HEK293 (cell line): ENCODE measurements around the gene RAD50.

Experiments used
- CTCF ChIA-PET: fragments of 350-600 bp; formaldehyde crosslinking; extraction: SDS; loops from one replicate; lab custom pipeline; 2021; ENCODE audit warnings: antibody characterized with exemption; lab: Yijun Ruan, JAX
- POLR2A ChIA-PET: fragments of 300-600 bp; formaldehyde crosslinking; extraction: SDS; loops from one replicate; lab custom pipeline; 2020; ENCODE audit warnings: antibody characterized with exemption, inconsistent platforms; lab: Yijun Ruan, JAX
- H3K27ac ChIP-seq: fragments of 200-500 bp; sonication (Bioruptor generic); 2 replicates; pipeline ENCODE4 v1.5.1; 2014; ENCODE audit warnings: low read depth, low read length, control low read depth, inconsistent platforms; ENCODE audit errors: extremely low read depth
- H3K36me3 ChIP-seq, 2 experiments: fragments of 200-500 bp in 1 of 2; sonication (Bioruptor generic) in 1 of 2; 1 replicate in 1 of 2; 2 replicates in 1 of 2; pipeline ENCODE4 v1.5.1; 2014 to 2017; ENCODE audit warnings: inconsistent platforms in 2 of 2, low read length in 2 of 2; ENCODE audit not compliant: control insufficient read depth in 2 of 2, insufficient read depth in 1 of 2
- H3K4me1 ChIP-seq: fragments of 200-500 bp; sonication (Bioruptor generic); 2 replicates; pipeline ENCODE4 v1.5.1; 2014; ENCODE audit warnings: mild to moderate bottlenecking, low read length, inconsistent platforms; ENCODE audit not compliant: control insufficient read depth, insufficient read depth
- H3K4me3 ChIP-seq: 2 replicates; pipeline ENCODE4 v1.5.1; 2011; ENCODE audit warnings: low read depth, mild to moderate bottlenecking, control low read depth, low read length, moderate library complexity
- H3K9me3 ChIP-seq: fragments of 200-500 bp; sonication (Bioruptor generic); 2 replicates; pipeline ENCODE4 v1.5.1; 2014; ENCODE audit warnings: low read depth, low read length, inconsistent platforms; ENCODE audit not compliant: control insufficient read depth, insufficient read depth
- MYNN ChIP-seq: fragments of 450-650 bp; formaldehyde crosslinking; IDR thresholded peaks from 2 replicates; pipeline ENCODE4 v1.5.1; 2016; ENCODE audit warnings: missing biosample characterization, missing genetic modification characterization, borderline replicate concordance
- OSR2 ChIP-seq: fragments of 450-650 bp; formaldehyde crosslinking; IDR thresholded peaks from 2 replicates; pipeline ENCODE4 v1.5.1; 2016; ENCODE audit warnings: missing biosample characterization, missing genetic modification characterization
- PRDM1 ChIP-seq: fragments of 450-650 bp; formaldehyde crosslinking; IDR thresholded peaks from 2 replicates; pipeline ENCODE4; 2016; ENCODE audit warnings: missing biosample characterization, missing genetic modification characterization
- SCRT2 ChIP-seq: fragments of 450-650 bp; formaldehyde crosslinking; IDR thresholded peaks from 2 replicates; pipeline ENCODE4 v1.5.1; 2016; ENCODE audit warnings: missing biosample characterization, missing genetic modification characterization
- SETDB1 ChIP-seq: IDR thresholded peaks from one replicate; pipeline ENCODE4 v1.6.1; 2017; ENCODE audit warnings: mild to moderate bottlenecking, low read length, moderate library complexity, mixed read lengths; ENCODE audit not compliant: insufficient read length
- WT1 ChIP-seq: fragments of 450-650 bp; formaldehyde crosslinking; IDR thresholded peaks from 2 replicates; pipeline ENCODE4 v1.5.1; 2016; ENCODE audit warnings: missing biosample characterization, missing genetic modification characterization
- ZBTB8A ChIP-seq: fragments of 450-650 bp; formaldehyde crosslinking; IDR thresholded peaks from 2 replicates; pipeline ENCODE4 v1.5.1; 2016; ENCODE audit warnings: missing biosample characterization, missing genetic modification characterization
- ZIC2 ChIP-seq: fragments of 450-650 bp; formaldehyde crosslinking; IDR thresholded peaks from 2 replicates; pipeline ENCODE4 v1.5.1; 2016; ENCODE audit warnings: missing biosample characterization, missing genetic modification characterization
- ZNF114 ChIP-seq: fragments of 450-650 bp; formaldehyde crosslinking; IDR thresholded peaks from 2 replicates; pipeline ENCODE4 v1.5.0; 2017; ENCODE audit warnings: missing biosample characterization, missing genetic modification characterization
- ZNF184 ChIP-seq: fragments of 450-650 bp; IDR thresholded peaks from 2 replicates; pipeline ENCODE4 v1.5.1; 2018; ENCODE audit warnings: missing biosample characterization, mild to moderate bottlenecking, missing genetic modification characterization
- ZNF211 ChIP-seq: fragments of 450-650 bp; formaldehyde crosslinking; IDR thresholded peaks from 2 replicates; pipeline ENCODE4 v1.5.1; 2016; ENCODE audit warnings: low read depth, missing biosample characterization, missing genetic modification characterization
- ZNF404 ChIP-seq: fragments of 450-650 bp; formaldehyde crosslinking; IDR thresholded peaks from 2 replicates; pipeline ENCODE4 v1.5.1; 2017; ENCODE audit warnings: missing biosample characterization, missing genetic modification characterization
- ZNF530 ChIP-seq: fragments of 450-650 bp; formaldehyde crosslinking; IDR thresholded peaks from 2 replicates; pipeline ENCODE4 v1.5.1; 2016; ENCODE audit warnings: low read depth, missing biosample characterization, missing genetic modification characterization
- ZNF654 ChIP-seq: fragments of 450-650 bp; formaldehyde crosslinking; IDR thresholded peaks from 2 replicates; pipeline ENCODE4 v1.5.1; 2016; ENCODE audit warnings: low read depth, missing biosample characterization, missing genetic modification characterization
- ZNF660 ChIP-seq: fragments of 450-650 bp; IDR thresholded peaks from 2 replicates; pipeline ENCODE4 v1.5.1; 2018; ENCODE audit warnings: missing biosample characterization, mild to moderate bottlenecking, missing genetic modification characterization
- ZNF664 ChIP-seq: fragments of 450-650 bp; formaldehyde crosslinking; IDR thresholded peaks from 2 replicates; pipeline ENCODE4 v1.5.1; 2016; ENCODE audit warnings: missing biosample characterization, missing genetic modification characterization
- ZNF707 ChIP-seq: fragments of 450-650 bp; formaldehyde crosslinking; IDR thresholded peaks from 2 replicates; pipeline ENCODE4 v1.5.1; 2016; ENCODE audit warnings: missing biosample characterization, missing genetic modification characterization
- ZNF76 ChIP-seq: fragments of 450-650 bp; formaldehyde crosslinking; IDR thresholded peaks from 2 replicates; pipeline ENCODE4; 2016; ENCODE audit warnings: low read depth, missing biosample characterization, missing genetic modification characterization, borderline replicate concordance
- ZNF776 ChIP-seq: fragments of 450-650 bp; formaldehyde crosslinking; IDR thresholded peaks from 2 replicates; pipeline ENCODE4 v1.5.0; 2017; ENCODE audit warnings: missing biosample characterization, missing genetic modification characterization, borderline replicate concordance
- ZSCAN30 ChIP-seq: fragments of 450-650 bp; IDR thresholded peaks from 2 replicates; pipeline ENCODE4 v1.5.1; 2018; ENCODE audit warnings: missing biosample characterization, mild to moderate bottlenecking, missing genetic modification characterization, moderate library complexity
- ZXDB ChIP-seq: fragments of 450-650 bp; formaldehyde crosslinking; IDR thresholded peaks from 2 replicates; pipeline ENCODE4 v1.5.1; 2016; ENCODE audit warnings: missing biosample characterization, missing genetic modification characterization
- TF ChIP-seq, protein P1 (sequence below): fragments of 450-650 bp; formaldehyde crosslinking; IDR thresholded peaks from 2 replicates; pipeline ENCODE4 v1.5.1; 2016; ENCODE audit warnings: missing biosample characterization, missing genetic modification characterization
- TF ChIP-seq, protein P2 (sequence below): fragments of 450-650 bp; formaldehyde crosslinking; IDR thresholded peaks from 2 replicates; pipeline ENCODE4 v1.5.1; 2016; ENCODE audit warnings: missing biosample characterization, missing genetic modification characterization, borderline replicate concordance

Gene RAD50

DNA sequence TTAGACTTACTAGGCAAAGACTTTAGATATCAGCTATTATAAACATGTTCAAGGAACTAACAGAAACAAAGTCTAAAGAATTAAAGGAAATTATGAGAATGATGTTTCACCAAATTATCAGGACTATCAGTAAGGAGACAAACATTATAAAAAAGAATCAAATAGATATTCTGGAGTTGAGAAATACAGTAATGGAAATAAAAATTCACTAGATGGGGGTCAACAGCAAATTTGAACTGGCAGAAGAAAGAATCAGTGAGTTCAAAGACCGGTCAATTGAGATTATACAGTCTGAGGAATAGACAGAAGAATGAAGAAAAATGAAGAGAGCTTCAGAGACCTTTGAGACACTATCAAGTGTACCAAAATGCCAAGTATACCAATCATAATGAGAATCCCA, 91.6 kb downstream of the RAD50 start:
- TF ChIP-seq ZNF114 (tag by site-specific recombination) (no peak), SETDB1 (peak; percentile 51), SCRT2 (0 out of 2 replicates have a peak, but pooled peaks have one; percentile 3)
- CTCF ChIA-PET: interaction anchor here (1.2 kb wide), 1 partner anchor 122 kb away, joined by 4 read pairs; no protein-coding TSS in a partner anchor
- Histone ChIP-seq H3K4me3 (no peak overlapping the region), H3K9me3 (no peaks in the 10 kb centered on the region), H3K27ac (no peak overlapping the region), H3K4me1 (no peaks in the 10 kb centered on the region), H3K36me3 (peaks cover 0 to 7% of the 10 kb centered on the region in 2 experiments; a peak in 1 of 3 replicates)
- POLR2A ChIA-PET: no interaction called here

DNA sequence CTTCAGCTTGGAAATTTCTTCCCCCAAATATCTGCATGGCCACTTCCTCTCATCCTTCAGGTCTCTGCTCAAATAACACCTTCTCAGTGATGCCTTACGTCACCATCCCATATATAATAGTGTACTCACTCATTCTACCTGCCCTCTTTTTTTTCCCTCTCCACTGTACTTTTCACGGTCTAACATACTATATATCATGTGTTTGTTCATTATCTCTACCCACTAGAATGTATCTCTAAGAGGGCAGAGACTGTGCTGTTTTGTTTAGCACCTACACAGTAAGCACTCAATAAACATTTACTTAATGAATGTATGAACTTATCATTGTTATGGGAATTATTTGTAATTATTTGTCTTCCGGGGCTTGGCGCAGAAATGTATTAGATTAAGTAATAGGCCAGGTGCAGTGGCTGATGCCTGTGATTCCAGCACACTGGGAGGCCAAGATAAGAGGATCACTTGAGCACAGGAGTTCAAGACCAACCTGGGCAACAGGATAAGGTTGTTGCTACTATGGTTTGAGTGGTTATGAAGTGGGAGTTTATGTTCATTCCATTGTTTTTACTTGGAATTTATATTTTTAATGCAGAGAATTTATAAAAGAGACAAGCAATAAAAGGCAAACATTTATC, 95.2 kb downstream of the RAD50 start:
- no peak overlapping the region for H3K27ac ChIP-seq
- H3K4me3 ChIP-seq: no peak overlapping the region
- no peaks in the 10 kb centered on the region for H3K4me1 ChIP-seq
- 0 out of 2 replicates have a peak, but pooled peaks have one; percentile 27 for TF ChIP-seq ZNF664 (tag by site-specific recombination)
- TF ChIP-seq ZNF776 (tag by site-specific recombination): no peak
- H3K36me3 ChIP-seq: no peaks in the 10 kb centered on the region
- POLR2A ChIA-PET: no interaction called here
- H3K9me3 ChIP-seq: no peaks in the 10 kb centered on the region
- CTCF ChIA-PET: interaction anchor here (0.7 kb wide), 1 partner anchor 158 kb away, joined by 4 read pairs; no protein-coding TSS in a partner anchor

DNA sequence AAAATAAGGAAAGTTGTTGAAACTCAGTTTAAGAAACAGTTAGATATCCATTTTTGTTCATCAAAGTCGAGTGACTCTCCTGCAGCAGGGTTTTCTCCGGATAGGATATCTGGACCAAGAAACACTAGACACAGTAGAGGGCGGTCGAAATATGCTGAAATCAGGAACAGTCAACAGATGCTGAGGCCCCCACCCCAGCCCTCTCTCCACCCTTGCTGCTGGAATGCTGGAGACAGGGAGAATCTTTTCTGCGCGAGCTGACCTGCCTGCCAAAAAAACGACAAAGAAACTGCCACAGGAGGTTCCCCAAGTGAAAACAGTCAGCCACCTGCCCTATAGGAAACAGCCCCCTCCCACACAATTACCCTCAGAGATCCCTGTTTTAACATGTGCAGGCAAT, 96.9 kb downstream of the RAD50 start:
- CTCF ChIA-PET: interaction anchor here (0.7 kb wide), 1 partner anchor 23 kb away, joined by 3 read pairs; no protein-coding TSS in a partner anchor

DNA sequence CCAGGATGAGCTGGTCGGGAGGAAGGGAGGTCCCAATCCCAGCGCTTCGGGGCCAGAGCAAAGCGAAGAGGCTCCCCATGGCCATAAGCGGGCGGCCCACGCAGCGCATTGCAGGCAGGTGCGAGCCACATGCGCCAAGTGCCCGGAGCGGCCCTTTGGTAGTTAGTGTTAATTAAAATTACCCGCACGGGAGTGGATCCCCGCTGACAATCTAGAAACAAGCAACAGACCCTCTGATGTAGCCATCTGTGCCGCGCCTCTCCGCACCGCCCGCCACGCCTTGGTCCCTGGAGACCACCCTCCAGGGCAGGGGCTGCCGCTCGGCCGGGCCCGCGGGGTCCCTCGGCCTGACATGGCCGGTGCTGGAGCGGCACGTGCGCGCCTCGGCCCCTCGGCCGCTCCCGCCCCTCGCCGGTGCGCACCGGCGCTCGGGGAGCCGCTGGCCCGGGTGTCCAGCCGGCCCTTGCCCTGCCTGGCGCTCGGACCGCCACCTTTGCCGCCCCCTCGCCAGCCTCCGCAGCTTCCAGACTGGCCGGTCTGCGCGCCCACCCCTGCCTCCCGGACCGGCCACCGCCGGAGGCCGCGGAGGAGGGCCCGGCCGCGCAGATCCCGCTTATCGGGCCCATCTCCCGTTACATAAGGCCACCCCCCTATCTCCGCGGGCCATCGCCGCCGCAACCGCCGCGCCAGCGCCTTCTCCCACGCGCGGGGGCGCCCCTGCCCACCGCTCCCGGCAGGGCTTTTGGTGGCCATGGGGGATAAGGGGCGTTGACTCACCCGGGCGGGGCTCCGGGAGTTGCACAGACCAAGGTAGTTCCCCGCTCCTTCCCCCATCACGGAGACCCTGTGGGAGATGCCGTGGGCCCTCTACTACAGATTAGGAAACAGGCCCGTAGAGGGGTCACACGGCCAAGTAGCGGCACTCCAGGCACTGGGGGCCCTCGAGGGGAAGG, 99.3 kb downstream of the RAD50 start:
- TF ChIP-seq ZNF654 (tag by site-specific recombination): no peak
- TF ChIP-seq, protein P1, sequence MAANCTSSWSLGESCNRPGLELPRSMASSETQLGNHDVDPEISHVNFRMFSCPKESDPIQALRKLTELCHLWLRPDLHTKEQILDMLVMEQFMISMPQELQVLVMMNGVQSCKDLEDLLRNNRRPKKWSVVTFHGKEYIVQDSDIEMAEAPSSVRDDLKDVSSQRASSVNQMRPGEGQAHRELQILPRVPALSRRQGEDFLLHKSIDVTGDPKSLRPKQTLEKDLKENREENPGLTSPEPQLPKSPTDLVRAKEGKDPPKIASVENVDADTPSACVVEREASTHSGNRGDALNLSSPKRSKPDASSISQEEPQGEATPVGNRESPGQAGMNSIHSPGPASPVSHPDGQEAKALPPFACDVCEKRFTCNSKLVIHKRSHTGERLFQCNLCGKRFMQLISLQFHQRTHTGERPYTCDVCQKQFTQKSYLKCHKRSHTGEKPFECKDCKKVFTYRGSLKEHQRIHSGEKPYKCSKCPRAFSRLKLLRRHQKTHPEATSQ: no peak
- TF ChIP-seq ZNF404 (tag by site-specific recombination): no peak
- no peak for TF ChIP-seq WT1 (tag by site-specific recombination)
- TF ChIP-seq OSR2: no peak
- no peak for TF ChIP-seq ZNF530 (tag by site-specific recombination)
- TF ChIP-seq MYNN (tag by site-specific recombination): no peak
- TF ChIP-seq ZIC2 (tag by site-specific recombination): no peak
- no peak for TF ChIP-seq ZNF211 (tag by site-specific recombination)
- TF ChIP-seq ZSCAN30 (tag by site-specific recombination): no peak
- TF ChIP-seq ZNF660 (tag by site-specific recombination): no peak
- no peak for TF ChIP-seq ZBTB8A (tag by site-specific recombination)
- no peak for TF ChIP-seq ZNF76
- no peak for TF ChIP-seq ZNF184
- TF ChIP-seq, protein P2, sequence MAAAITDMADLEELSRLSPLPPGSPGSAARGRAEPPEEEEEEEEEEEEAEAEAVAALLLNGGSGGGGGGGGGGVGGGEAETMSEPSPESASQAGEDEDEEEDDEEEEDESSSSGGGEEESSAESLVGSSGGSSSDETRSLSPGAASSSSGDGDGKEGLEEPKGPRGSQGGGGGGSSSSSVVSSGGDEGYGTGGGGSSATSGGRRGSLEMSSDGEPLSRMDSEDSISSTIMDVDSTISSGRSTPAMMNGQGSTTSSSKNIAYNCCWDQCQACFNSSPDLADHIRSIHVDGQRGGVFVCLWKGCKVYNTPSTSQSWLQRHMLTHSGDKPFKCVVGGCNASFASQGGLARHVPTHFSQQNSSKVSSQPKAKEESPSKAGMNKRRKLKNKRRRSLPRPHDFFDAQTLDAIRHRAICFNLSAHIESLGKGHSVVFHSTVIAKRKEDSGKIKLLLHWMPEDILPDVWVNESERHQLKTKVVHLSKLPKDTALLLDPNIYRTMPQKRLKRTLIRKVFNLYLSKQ (tag by site-specific recombination): no peak
- Histone ChIP-seq H3K4me1 (no peaks in the 10 kb centered on the region), H3K27ac (no peak overlapping the region), H3K4me3 (no peak overlapping the region), H3K9me3 (no peaks in the 10 kb centered on the region), H3K36me3 (no peaks in the 10 kb centered on the region)
- ChIA-PET CTCF (no interaction called here), POLR2A (no interaction called here)

More for the DNA sequence above, 96.9 kb downstream of the RAD50 start:
- TF ChIP-seq ZNF707 (tag by site-specific recombination) (no peak), PRDM1 (tag by site-specific recombination) (peak; percentile 52; the same call in 1 of the 2 replicates), ZXDB (no peak)
- H3K27ac ChIP-seq: no peak overlapping the region
- H3K36me3 ChIP-seq: no peaks in the 10 kb centered on the region
- POLR2A ChIA-PET: no interaction called here
- no peak overlapping the region for H3K4me3 ChIP-seq
- H3K4me1 ChIP-seq: no peaks in the 10 kb centered on the region
- H3K9me3 ChIP-seq: no peaks in the 10 kb centered on the region
